ENCODE results near the gene ITPR2. TPM values are rescaled to one million over a fixed set of nuclear protein-coding genes. Genes with fewer than 3 reads are reported as not detected.

Gene ITPR2
- total RNA-seq, 1 donor from 2014 or later = 16.7 TPM

DNA sequence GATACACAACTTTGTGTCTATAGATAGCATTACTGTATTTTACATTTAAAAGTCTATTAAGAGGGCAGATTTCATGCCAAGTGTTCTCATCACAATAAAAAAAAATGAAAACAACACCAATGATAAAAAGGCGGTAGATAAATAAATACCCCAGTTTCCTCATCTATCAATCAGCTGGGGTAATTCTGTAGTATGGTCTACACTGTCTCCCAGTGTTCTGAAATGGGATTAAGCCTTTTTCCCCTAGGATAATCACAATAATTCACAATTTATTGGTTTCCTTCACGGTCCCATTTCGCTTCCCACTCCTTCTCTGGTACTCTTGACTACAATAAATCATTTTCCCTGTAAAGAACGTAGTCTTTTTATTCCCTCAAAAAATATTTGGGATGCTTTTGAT lies 523.4 kb downstream of the ITPR2 start:
- Mint-ChIP-seq H3K27ac (ENCODE audit: unreplicated experiment) (no peak overlapping the region), H3K4me1 (no peaks in the 10 kb centered on the region), H3K27me3 (ENCODE audit: low read depth) (no peaks in the 10 kb centered on the region), H3K36me3 (ENCODE audit: low read depth) (peaks cover 14% of the 10 kb centered on the region), H3K9me3 (peaks cover 25% of the 10 kb centered on the region), H3K4me3 (no peak overlapping the region)
- no peak for DNase-seq (ENCODE audit: low read depth, low spot score)
- TF ChIP-seq, protein P1, sequence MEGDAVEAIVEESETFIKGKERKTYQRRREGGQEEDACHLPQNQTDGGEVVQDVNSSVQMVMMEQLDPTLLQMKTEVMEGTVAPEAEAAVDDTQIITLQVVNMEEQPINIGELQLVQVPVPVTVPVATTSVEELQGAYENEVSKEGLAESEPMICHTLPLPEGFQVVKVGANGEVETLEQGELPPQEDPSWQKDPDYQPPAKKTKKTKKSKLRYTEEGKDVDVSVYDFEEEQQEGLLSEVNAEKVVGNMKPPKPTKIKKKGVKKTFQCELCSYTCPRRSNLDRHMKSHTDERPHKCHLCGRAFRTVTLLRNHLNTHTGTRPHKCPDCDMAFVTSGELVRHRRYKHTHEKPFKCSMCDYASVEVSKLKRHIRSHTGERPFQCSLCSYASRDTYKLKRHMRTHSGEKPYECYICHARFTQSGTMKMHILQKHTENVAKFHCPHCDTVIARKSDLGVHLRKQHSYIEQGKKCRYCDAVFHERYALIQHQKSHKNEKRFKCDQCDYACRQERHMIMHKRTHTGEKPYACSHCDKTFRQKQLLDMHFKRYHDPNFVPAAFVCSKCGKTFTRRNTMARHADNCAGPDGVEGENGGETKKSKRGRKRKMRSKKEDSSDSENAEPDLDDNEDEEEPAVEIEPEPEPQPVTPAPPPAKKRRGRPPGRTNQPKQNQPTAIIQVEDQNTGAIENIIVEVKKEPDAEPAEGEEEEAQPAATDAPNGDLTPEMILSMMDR (conservative IDR thresholded peaks at IDR 0.05) = no peak

DNA sequence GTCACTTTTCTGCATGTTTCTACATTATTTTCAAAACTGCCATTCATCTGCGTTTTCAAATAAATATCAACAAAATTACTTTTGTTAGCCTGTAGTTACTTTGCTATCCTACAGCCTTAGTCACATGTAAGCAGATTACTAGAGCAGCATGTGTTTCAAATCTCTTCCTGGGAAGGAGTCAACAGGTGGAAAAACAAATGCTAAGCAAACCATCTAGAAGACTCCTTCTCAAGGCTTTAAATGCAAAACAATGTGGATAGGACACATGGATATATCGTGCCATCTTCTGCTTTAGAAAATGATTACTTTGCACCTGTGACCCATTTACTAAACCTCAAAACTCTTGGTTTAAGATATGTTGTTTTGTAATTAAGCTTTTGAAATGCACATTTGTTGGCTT lies 528.7 kb downstream of the ITPR2 start:
- no peaks in the 10 kb centered on the region for H3K36me3 Mint-ChIP-seq (ENCODE audit: low read depth)
- no peak for DNase-seq (ENCODE audit: low read depth, low spot score)
- TF ChIP-seq, protein P1 (conservative IDR thresholded peaks at IDR 0.05) = no peak
- H3K9me3 Mint-ChIP-seq = peaks cover 7% of the 10 kb centered on the region
- peaks cover 4% of the 10 kb centered on the region for H3K4me1 Mint-ChIP-seq
- H3K27ac Mint-ChIP-seq (ENCODE audit: unreplicated experiment) = no peak overlapping the region
- no peaks in the 10 kb centered on the region for H3K27me3 Mint-ChIP-seq (ENCODE audit: low read depth)
- H3K4me3 Mint-ChIP-seq = no peak overlapping the region

DNA sequence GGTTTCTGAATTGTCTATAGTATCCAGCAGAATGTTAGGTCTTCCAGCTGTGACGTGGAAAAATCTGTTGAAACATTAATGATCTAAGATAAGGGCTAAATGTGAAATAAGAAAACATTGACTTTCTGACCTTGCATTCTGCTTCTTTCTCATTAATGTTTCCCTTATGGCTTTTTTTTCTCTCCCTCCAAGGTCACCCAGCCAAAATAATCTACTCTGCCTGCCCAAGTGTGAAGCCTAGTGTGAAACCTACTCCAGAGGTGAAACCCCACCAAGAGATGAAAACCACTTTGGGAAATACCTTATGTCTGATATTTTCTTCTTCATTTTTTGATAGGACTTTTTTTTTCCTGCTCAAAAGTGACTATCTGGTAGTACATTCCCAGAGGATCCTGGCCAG lies 529.6 kb downstream of the ITPR2 start:
- DNase-seq (ENCODE audit: low read depth, low spot score) = no peak
- TF ChIP-seq, protein P1 (conservative IDR thresholded peaks at IDR 0.05) = no peak
- H3K4me1 Mint-ChIP-seq = peaks cover 4% of the 10 kb centered on the region
- no peak overlapping the region for H3K27ac Mint-ChIP-seq (ENCODE audit: unreplicated experiment)
- no peak overlapping the region for H3K4me3 Mint-ChIP-seq
- H3K9me3 Mint-ChIP-seq = peaks cover 7% of the 10 kb centered on the region
- H3K36me3 Mint-ChIP-seq (ENCODE audit: low read depth) = no peaks in the 10 kb centered on the region
- no peaks in the 10 kb centered on the region for H3K27me3 Mint-ChIP-seq (ENCODE audit: low read depth)

DNA sequence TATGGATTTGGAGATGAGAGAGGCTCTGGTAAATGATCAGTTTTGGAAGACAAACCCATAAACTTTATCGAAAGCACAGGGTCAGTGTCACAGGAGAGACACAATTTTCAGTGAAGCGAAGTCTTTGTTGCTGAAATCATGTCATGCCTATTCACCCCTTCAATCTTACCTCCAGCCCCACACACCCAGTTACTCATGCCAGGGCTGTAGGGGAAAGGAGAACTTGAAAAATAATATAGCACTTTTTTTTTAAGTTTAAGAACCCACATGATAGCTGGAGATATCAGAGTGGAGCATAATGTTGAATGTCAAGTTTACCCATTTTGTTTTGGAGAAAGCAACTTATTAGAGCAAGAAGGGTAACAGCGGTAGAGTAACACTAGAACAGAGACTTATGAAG lies 530.2 kb downstream of the ITPR2 start:
- Mint-ChIP-seq H3K27ac (ENCODE audit: unreplicated experiment) (no peak overlapping the region), H3K4me1 (peaks cover 4% of the 10 kb centered on the region), H3K9me3 (peaks cover 7% of the 10 kb centered on the region), H3K27me3 (ENCODE audit: low read depth) (no peaks in the 10 kb centered on the region), H3K36me3 (ENCODE audit: low read depth) (no peaks in the 10 kb centered on the region), H3K4me3 (no peak overlapping the region)
- TF ChIP-seq, protein P1 (conservative IDR thresholded peaks at IDR 0.05) = no peak
- no peak for DNase-seq (ENCODE audit: low read depth, low spot score)

DNA sequence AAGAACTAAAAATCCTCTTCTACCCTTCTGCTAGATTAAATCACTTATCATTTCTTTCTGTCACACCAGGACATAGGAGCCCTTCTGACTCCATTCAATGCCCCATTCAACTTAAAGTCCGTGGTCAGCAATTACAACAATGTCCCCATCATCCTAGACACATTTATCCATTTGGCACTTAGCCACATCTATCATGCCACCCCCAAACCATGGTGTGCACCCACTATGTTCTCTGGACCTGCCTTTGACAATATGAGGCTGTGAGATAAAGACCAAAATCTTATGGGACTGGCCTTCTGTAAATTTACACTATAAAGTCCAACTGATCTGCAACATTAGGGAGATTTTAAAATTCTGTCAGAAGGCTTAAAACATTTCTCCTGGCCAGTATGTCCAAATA lies 533.2 kb downstream of the ITPR2 start:
- Mint-ChIP-seq H3K9me3 (no peaks in the 10 kb centered on the region), H3K36me3 (ENCODE audit: low read depth) (no peaks in the 10 kb centered on the region), H3K27ac (ENCODE audit: unreplicated experiment) (no peak overlapping the region), H3K4me3 (no peak overlapping the region), H3K27me3 (ENCODE audit: low read depth) (no peaks in the 10 kb centered on the region), H3K4me1 (peaks cover 4% of the 10 kb centered on the region)
- TF ChIP-seq, protein P1 (conservative IDR thresholded peaks at IDR 0.05) = no peak
- DNase-seq (ENCODE audit: low read depth, low spot score) = no peak
